Motor neuron (in vitro differentiated cells): ENCODE results near the gene DPF3. TPM values are rescaled to one million over a fixed set of nuclear protein-coding genes. Genes with fewer than 3 reads are reported as not detected.

ENCODE experiments used
- ATAC-seq, 8 experiments: fragments of 200-7000 bp; cut with Tn5 transposase; replicated peaks in 6 of 8; 2 replicates each; pipeline ENCODE4 v1.8.0; 2021; ENCODE audit warnings: mild to moderate bottlenecking in 8 of 8, moderate library complexity in 8 of 8
- H3K27ac ChIP-seq, 2 donors: fragments of 250-450 bp; sonication (Bioruptor Pico); 2 replicates each; pipeline ENCODE4 v1.9.0; 2021; ENCODE audit warnings: antibody characterized with exemption in 2 of 2, mild to moderate bottlenecking in 2 of 2, moderate library complexity in 1 of 2
- H3K4me1 ChIP-seq, 2 donors: fragments of 250-450 bp; sonication (Bioruptor Pico); replicated peaks in 1 of 2; 2 replicates each; pipeline ENCODE4 v1.6.1; 2021; ENCODE audit warnings: antibody characterized with exemption in 2 of 2, mild to moderate bottlenecking in 2 of 2, moderate library complexity in 1 of 2
- H3K4me3 ChIP-seq, 5 donors: fragments of 250-450 bp; sonication (Bioruptor Pico); 2 replicates each; pipeline ENCODE4 v1.9.0; 2021; ENCODE audit warnings: antibody characterized with exemption in 5 of 5, mild to moderate bottlenecking in 5 of 5, moderate library complexity in 4 of 5
- WGBS, 10 experiments: fragments of 450-650 bp; shearing (Covaris generic); methylation state at CpG; one replicate each; pipeline ENCODE4 v1.0.0; 2022; 5-methylcytosine and 5-hydroxymethylcytosine counted together
- in situ Hi-C, 9 experiments: fragments of 400-800 bp; cut with MboI; loops; one replicate each; pipeline ENCODE4 v1.15.0; 2021; ENCODE audit warnings: low sequenced_read_pairs in 9 of 9, low pct_unique_long_range_greater_than_20kb in 2 of 9; ENCODE audit not compliant: unreplicated experiment in 9 of 9
- total RNA-seq, 8 experiments: library from RNA; unstranded; fragments of 300-600 nt; gene quantifications; 2 replicates each; pipeline versions ENCODE4 v1.2.3 to v1.2.4, GENCODE V29; 2022

DPF3 gene
- total RNA-seq, 8 experiments from 2014 or later = 5.0 to 10.8 (median 8.6) TPM

GRCh38 chr14:72608391-72609204 is 285.3 kb downstream of the DPF3 start:
- Histone ChIP-seq H3K27ac (no peak overlapping the region), H3K4me3 (no peak overlapping the region), H3K4me1 (peaks cover 3 to 21% of the 10 kb centered on the region in 2 donors)
- in situ Hi-C loops = no loop called here
- WGBS, 10 experiments = 18 to 73% (median 50%) methylated on average over 3 to 8 of the region's 8 CpGs; no CpG with 5 or more reads in 2 of the 10 experiments
- peak; percentile 47 to 92 (median 87) for ATAC-seq

- peak in 5 of 8 experiments; percentile 27 to 60 (median 49) for ATAC-seq
- H3K27ac ChIP-seq = peak overlapping the region in 1 of 2 donors; percentile 26
- peaks cover 3 to 15% of the 10 kb centered on the region in 2 donors for H3K4me1 ChIP-seq
- in situ Hi-C loops = no loop called here
- no peak overlapping the region for H3K4me3 ChIP-seq
- 34 to 100% (median 66%) methylated on average over 2 to 10 of the region's 12 CpGs; no CpG with 5 or more reads in 1 of the 10 experiments for WGBS, 10 experiments
Observed at GRCh38 chr14:72607386-72608130, 286.3 kb downstream of the DPF3 start.

- in situ Hi-C loops = no loop called here
- H3K27ac ChIP-seq = no peak overlapping the region
- no peak for ATAC-seq
Observed at GRCh38 chr14:72606879-72607278, 287.0 kb downstream of the DPF3 start.

GRCh38 chr14:72605921-72606220 is 288.0 kb downstream of the DPF3 start:
- peaks cover 3 to 10% of the 10 kb centered on the region in 2 donors for H3K4me1 ChIP-seq
- in situ Hi-C loops = no loop called here
- no peak overlapping the region for H3K27ac ChIP-seq
- no peak for ATAC-seq
- H3K4me3 ChIP-seq = no peak overlapping the region
- 77 to 100% (median 93%) methylated on average over 1 to 3 of the region's 3 CpGs; no CpG with 5 or more reads in 4 of the 10 experiments for WGBS, 10 experiments

More at GRCh38 chr14:72606879-72607278, 287.0 kb downstream of the DPF3 start:
- no peak overlapping the region for H3K4me3 ChIP-seq
- peaks cover 3 to 12% of the 10 kb centered on the region in 2 donors for H3K4me1 ChIP-seq
- WGBS, 10 experiments = 57 to 100% (median 69%) methylated on average over 1 of the region's 1 CpG; no CpG with 5 or more reads in 6 of the 10 experiments

- in situ Hi-C loops = no loop called here
- H3K4me1 ChIP-seq = peaks cover 7 to 10% of the 10 kb centered on the region in 2 donors
- WGBS, 10 experiments = 44 to 100% (median 80%) methylated on average over 1 to 10 of the region's 18 CpGs; no CpG with 5 or more reads in 2 of the 10 experiments
- ATAC-seq = no peak
- no peak overlapping the region for H3K4me3 ChIP-seq
- no peak overlapping the region for H3K27ac ChIP-seq
Observed at GRCh38 chr14:72605096-72605920, 288.6 kb downstream of the DPF3 start.

GRCh38 chr14:72604133-72604532 is 289.8 kb downstream of the DPF3 start:
- ATAC-seq = no peak
- in situ Hi-C loops = no loop called here
- H3K4me1 ChIP-seq = peaks cover 10 to 13% of the 10 kb centered on the region in 2 donors
- H3K4me3 ChIP-seq = no peak overlapping the region
- H3K27ac ChIP-seq = no peak overlapping the region
- WGBS, 10 experiments = 43 to 100% (median 92%) methylated on average over 1 to 3 of the region's 3 CpGs; no CpG with 5 or more reads in 4 of the 10 experiments

GRCh38 chr14:72603639-72604038 is 290.3 kb downstream of the DPF3 start:
- no peak overlapping the region for H3K4me3 ChIP-seq
- H3K4me1 ChIP-seq = peaks cover 10 to 13% of the 10 kb centered on the region in 2 donors
- in situ Hi-C loops = no loop called here
- ATAC-seq = no peak
- 48 to 83% (median 58%) methylated on average over 1 to 4 of the region's 4 CpGs; no CpG with 5 or more reads in 1 of the 10 experiments for WGBS, 10 experiments
- H3K27ac ChIP-seq = no peak overlapping the region

GRCh38 chr14:72600551-72601330 is 293.2 kb downstream of the DPF3 start:
- WGBS, 10 experiments = 100% methylated on average over 1 of the region's 9 CpGs; no CpG with 5 or more reads in 9 of the 10 experiments
- Histone ChIP-seq H3K4me1 (peaks cover 8 to 14% of the 10 kb centered on the region in 2 donors), H3K4me3 (no peak overlapping the region), H3K27ac (no peak overlapping the region)
- in situ Hi-C loops = no loop called here
- ATAC-seq = no peak

- Histone ChIP-seq H3K4me3 (no peak overlapping the region), H3K27ac (no peak overlapping the region), H3K4me1 (peaks cover 14 to 17% of the 10 kb centered on the region in 2 donors)
- 67 to 100% (median 86%) methylated on average over 1 to 3 of the region's 16 CpGs; no CpG with 5 or more reads in 4 of the 10 experiments for WGBS, 10 experiments
- in situ Hi-C loops = no loop called here
- ATAC-seq = peak in 5 of 8 experiments; percentile 18 to 57 (median 27)
Observed at GRCh38 chr14:72599579-72600470, 294.1 kb downstream of the DPF3 start.

- in situ Hi-C loops = no loop called here
- Histone ChIP-seq H3K4me1 (peaks cover 16 to 17% of the 10 kb centered on the region in 2 donors), H3K4me3 (no peak overlapping the region), H3K27ac (no peak overlapping the region)
- WGBS, 10 experiments = 56 to 80% (median 73%) methylated on average over 1 to 5 of the region's 5 CpGs; no CpG with 5 or more reads in 6 of the 10 experiments
- peak in 1 of 8 experiments; percentile 55 for ATAC-seq
Observed at GRCh38 chr14:72598306-72598705, 295.6 kb downstream of the DPF3 start.
